ENCODE measurements around the gene CCR9. TPM values are rescaled to one million over a fixed set of nuclear protein-coding genes. Genes with fewer than 3 reads are reported as not detected.

CCR9 gene
- total RNA-seq, 1 experiment from 2014 or later, result not detected

DNA sequence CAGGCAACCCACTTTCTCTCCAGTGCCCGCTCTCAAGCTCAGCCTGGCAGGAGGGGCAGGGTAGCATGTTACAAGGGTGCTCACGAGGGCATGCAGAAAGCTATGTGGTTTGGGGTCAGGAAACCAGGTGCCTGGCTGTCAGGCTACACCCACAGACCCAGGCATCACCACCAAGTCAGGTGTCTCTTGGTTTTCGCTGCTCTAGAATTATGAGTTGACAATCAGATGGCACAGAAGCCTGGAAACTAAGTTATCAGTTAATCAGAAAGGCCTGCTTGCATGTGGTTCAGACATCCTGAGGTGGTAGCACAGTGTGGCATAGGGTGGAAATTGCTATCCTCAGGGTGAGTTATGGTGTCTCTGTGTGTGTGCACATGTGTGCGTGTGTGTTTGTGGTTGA lies 16.2 kb upstream of the CCR9 start:
- no peak for DNase-seq (ENCODE audit: low spot score)
- in situ Hi-C loops (cut with HindIII; ENCODE audit: low sequenced_read_pairs), result no loop called here

DNA sequence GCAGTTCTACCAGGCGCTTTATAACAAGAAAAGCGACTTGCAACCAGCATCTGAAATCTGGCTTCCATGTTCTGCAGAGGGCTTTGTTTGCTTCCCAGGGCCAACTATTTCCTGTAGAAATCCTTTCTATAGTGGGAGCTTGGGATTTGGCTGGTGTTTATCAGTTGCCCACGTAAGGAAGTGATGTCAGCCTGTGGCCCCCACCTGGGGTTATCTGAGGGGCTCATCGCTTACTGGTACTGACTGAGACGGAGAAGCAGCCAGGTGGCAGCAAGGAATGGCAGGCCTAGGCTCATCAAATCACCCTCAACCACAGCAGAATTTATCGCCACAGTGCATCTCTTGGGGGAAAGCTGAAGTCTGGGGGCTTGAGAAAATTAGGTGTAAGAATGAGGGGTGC lies 14.6 kb upstream of the CCR9 start:
- DNase-seq (ENCODE audit: low spot score), result no peak
- in situ Hi-C loops (cut with HindIII; ENCODE audit: low sequenced_read_pairs), result no loop called here

DNA sequence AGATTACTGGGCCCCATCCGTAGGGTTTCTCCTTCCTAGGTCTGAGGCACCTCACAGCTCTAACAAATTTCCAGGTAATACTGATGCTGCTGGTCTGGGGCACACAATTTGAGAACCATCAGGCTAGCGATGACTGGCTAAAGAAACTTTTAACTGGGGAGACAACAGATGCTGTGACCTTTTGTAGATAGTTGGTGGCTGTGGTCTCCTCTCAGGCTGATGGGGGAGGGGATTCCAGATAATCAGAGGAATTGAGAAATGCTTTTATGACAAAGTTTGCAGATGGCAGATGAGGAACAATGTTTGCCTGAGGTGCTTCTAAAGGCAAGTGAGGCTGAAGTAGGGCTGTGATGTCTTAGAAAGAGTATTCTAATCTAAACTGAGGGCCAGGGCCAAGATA lies 13.8 kb upstream of the CCR9 start:
- in situ Hi-C loops (cut with HindIII; ENCODE audit: low sequenced_read_pairs), result no loop called here
- DNase-seq (ENCODE audit: low spot score), result no peak

DNA sequence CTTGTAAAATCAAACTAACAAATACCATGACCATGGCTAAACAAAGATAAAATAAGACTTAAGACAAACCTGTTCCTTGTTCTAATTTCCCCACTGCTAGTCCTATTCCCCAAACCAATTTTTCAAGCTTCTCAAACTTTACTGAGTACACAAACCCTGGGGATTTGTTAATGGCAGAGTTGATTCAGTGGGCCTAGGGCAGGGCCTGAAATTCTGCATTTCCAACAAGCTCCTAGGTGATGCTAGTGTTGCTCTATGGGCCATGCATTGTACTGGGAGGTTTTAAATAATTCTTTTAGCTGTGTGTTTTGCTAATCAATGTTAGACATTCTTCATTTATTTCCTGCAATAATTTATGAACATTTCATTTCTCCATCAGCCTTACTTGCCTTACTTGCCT lies 13.3 kb upstream of the CCR9 start:
- in situ Hi-C loops (cut with HindIII; ENCODE audit: low sequenced_read_pairs), result no loop called here
- DNase-seq (ENCODE audit: low spot score), result no peak

DNA sequence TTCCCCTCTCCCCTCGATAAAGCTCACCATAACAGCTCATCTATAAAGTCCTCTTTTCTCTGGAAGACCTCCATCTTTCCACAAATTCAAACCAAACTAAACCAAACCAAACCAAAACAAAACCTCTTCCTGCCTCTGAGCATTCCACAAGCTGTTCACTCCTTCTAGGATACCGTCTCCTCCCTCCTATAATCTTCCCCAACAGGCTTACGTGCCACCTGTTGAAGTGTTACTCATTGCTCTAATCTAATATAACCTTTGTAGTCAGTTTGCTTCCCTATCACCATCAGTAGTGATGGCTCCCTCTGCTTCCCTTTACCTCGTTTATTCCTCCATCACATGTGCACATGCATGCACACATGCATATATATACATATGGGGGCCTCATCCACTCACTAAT lies 12.7 kb upstream of the CCR9 start:
- no peak for DNase-seq (ENCODE audit: low spot score)
- in situ Hi-C loops (cut with HindIII; ENCODE audit: low sequenced_read_pairs), result no loop called here

DNA sequence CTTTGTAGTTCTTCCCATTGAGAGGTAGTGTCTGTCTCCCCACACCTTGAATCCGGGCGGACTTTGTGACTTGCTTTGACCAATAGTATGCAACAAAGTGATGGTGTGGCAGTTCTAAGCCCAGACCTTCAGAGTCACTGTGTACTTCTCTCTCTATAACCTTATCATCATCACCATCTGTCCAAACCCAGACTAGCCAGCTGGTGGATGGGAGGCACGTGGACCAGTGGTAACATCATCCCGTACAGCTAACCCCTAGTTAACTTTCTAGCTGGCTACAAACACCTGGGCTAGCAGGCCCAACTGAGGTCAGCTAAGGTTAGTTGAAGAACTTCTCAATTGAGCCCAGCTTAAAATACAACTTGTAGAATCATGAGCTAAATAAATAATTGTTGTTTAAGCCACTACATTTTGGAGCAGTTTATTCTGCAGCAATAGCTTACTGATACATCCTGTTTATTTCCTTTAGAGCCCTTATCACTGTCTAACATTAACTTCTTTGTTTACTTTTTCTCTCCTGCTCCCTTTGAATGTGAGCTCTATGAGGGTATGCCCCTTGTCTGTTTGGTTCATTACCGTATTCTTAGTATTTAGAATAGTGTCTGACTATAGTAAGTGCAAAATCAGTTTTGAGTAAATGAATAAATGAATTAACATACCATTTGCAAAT lies 11.5 kb upstream of the CCR9 start:
- in situ Hi-C loops (cut with HindIII; ENCODE audit: low sequenced_read_pairs), result no loop called here
- no peak for DNase-seq (ENCODE audit: low spot score)

DNA sequence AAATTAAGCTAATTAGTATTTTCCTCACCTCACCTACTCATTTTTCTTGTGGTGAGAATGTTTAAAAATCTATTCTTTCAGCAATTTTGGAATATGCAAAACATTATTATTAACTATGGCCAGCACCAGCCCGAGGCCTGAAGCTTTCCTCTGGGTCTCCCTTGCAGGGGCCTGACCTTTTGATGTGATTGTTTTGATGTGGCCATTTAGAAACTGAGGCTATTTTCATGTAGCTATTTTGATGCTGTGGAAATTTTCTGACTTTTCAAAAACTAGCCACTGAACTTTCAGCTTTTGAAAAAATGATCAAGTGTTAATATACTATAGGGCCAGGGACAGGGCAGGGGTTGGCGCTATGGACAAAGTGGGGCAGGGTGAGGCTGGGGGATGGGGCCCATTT lies 8.2 kb upstream of the CCR9 start:
- no peak for DNase-seq (ENCODE audit: low spot score)
- in situ Hi-C loops (cut with HindIII; ENCODE audit: low sequenced_read_pairs), result no loop called here

DNA sequence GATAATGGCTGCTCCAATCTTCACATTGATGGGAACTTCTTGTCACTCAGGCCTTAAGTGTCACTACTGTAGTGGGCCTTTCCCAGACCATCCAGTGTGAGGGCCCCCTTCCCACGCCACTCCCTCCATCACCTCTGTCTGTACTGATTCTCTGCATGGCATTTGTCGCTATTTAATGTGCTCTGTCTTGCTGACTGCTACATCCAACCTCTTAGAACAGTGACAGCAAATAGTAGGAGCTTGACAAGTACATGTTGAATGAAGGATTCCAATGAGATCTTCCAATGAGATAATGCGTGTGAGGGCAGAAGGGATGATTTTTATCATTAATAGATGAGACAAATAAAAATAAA lies 5.6 kb upstream of the CCR9 start:
- in situ Hi-C loops (cut with HindIII; ENCODE audit: low sequenced_read_pairs), result no loop called here
- DNase-seq (ENCODE audit: low spot score), result no peak

DNA sequence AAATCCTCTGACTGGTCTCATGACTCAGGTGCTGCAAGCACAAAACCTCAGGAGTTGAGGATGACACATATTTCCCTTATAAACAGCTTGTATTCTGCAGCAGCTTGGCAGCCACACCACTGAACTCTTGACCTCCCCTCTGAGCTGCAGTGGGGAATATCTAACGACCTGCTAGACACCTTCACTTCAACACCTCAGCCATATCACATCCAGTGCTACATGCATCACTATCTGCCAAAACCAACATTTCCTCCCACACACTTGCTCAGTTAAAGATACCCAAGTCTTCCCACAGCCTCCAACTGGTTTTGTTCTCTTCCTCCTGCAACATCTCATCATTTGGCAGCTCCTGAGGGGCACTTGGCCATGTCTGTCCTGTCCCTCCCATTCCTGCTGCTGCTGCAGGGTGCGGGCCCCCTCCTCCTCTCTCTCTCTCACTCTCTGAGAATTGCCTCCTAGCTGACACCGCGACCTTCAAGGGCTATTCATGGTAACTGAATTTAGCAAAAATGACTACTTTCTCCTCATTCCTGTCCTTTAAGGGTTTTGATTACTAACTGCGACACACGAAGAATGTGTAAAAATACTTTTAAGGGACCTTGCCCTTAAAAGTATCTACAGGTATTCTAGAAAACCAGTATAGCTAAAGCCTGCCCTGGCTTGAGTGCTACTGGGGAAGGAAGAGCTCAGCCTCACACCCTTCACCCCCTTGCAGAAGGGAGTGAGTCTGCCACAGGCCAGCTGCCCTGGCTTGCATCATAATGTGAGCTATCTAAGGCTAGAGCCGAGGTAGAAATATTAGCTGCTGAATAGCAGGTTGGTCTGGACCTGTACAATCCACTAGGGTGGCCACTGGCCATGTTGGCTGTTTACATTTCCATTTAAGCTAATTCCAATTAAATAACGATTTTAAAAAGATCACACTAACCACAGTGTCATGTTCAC lies 5.0 kb upstream of the CCR9 start:
- no peak for DNase-seq (ENCODE audit: low spot score)
- in situ Hi-C loops (cut with HindIII; ENCODE audit: low sequenced_read_pairs), result no loop called here

DNA sequence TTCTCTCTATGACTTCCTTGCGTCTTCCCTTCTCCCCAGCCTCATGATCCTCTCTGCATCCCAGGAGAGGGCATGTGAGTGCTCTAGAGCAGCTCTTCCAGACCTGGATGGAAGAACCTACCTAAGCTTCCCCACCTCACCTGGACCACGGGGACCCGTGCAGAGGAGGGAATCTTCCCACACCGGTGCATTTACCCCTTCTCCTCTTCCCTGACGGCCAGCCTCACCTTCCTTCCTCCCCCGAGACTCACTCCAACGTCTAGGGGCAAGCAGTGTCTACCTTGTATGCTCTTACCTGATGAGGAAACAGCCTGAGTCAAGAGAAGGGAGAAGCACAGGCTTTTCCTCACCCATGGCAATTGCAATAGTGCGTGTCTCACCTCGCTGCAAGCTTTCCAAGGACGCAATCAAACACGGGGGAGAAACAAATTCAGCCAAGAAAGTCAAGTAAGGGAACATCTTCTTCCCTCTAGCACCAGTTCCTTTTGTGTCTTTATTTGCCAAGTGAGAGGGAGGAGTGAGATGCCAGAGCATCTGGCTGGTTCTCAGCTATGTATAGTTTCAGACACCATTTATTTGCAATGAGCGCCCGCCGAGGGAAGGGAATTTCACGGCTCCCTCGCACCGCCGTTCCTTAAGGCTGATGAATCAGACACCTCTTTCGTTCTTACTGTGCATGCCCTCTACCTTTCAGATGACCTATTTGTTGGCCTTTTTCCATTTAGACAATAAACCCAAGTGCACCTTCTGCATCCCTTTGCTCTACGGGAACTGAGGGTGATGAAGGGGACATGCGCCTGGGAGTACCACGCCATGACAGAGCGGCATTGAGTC lies 1.8 kb upstream of the CCR9 start:
- in situ Hi-C loops (cut with HindIII; ENCODE audit: low sequenced_read_pairs), result no loop called here
- DNase-seq (ENCODE audit: low spot score), result no peak

DNA sequence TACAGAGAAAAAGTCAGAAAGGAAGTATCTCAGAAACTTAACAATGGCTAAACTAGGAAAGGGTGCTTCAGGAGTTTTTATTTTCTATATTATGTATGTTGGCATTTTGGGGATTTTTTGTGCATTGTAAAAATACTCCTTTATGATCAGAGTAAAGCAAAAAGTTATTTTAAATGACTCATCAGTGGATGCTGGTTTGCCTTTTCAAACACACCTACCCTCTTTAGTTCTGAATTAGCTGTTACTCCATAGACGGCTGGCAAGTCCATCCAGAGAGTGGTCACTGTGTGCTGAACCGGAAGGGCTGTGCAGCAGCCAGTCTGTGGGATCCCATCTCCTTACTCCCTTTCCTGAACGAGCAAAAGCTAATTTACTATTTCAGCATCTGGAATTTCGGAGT lies 942 bp downstream of the CCR9 start:
- no peak for DNase-seq (ENCODE audit: low spot score)
- in situ Hi-C loops (cut with HindIII; ENCODE audit: low sequenced_read_pairs), result no loop called here

DNA sequence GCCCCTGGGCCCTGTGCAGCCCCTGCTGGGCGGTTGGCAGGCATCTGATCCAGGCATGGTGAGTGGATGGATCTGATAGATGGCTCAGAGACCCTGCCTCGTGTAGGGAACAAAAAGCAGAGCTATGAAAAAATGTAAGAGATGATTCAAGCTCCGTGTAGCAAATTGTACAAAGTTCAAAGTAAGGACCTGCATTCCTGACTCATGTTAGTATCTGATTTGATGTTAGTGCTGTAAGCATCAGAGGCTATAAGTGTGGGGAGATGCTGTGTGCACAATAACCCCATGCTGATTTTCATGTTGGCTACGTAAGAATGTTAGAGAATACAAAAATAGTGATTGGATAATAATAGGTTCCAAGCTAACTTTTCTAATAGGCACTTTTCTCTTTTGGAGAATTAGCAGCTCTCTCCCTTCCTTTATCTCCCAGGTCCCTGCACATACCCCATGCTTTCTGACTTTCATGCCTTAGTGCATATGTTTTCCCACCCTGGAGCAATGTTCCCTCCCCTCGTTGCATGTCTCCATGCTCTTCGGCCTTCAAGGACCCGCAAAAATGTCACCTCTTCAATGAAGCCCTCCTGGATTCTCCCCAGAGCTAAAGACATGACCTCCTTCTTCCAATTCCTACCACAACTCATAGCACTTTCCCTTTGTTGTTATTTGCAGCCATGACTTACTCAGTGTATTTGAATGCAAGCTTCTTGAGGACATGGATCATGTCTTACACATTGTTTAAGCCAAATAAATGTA lies 1.6 kb downstream of the CCR9 start:
- DNase-seq (ENCODE audit: low spot score), result no peak
- in situ Hi-C loops (cut with HindIII; ENCODE audit: low sequenced_read_pairs), result no loop called here

DNA sequence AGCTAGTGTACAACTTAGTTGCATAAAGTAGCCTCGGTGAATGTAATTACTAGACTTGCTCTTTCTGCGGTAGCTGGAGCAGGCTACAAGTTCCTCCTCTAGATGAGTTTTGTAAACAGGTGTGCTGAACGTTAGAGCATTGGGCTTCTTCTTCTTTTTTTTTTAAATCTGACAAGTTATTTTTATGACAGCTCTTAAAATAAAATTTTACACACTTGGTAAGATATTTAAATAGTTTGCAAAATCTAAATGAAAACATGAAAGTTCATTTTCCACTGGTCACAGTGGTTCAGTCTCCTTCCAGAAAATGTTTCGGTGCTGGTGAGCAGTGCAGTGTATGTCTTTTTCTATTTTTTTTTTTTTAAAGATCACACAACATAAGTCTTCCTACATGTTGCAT lies 3.0 kb downstream of the CCR9 start:
- in situ Hi-C loops (cut with HindIII; ENCODE audit: low sequenced_read_pairs), result no loop called here

DNA sequence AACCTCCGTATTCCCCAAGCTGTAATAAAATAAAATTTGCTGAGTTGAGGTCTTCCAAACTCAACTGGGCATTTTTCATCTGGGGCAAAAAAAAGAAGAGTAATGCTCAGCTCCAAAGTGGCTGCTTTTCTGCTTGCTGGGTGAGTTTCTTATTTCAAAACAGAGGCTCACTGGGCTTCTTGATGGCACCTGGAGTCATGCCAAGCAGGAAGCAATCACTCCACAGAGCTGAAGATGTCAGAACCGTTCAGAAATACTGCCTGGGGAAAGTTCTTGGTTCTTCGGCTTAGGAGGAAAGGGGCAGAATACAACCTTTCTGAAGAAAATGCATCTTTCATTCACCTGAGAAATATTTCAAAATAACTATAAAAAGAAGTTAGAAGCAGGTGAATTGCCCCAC lies 4.1 kb downstream of the CCR9 start:
- in situ Hi-C loops (cut with HindIII; ENCODE audit: low sequenced_read_pairs), result no loop called here
- DNase-seq (ENCODE audit: low spot score), result no peak

More for the DNA sequence above, 3.0 kb downstream of the CCR9 start:
- DNase-seq (ENCODE audit: low spot score), result no peak

DNA sequence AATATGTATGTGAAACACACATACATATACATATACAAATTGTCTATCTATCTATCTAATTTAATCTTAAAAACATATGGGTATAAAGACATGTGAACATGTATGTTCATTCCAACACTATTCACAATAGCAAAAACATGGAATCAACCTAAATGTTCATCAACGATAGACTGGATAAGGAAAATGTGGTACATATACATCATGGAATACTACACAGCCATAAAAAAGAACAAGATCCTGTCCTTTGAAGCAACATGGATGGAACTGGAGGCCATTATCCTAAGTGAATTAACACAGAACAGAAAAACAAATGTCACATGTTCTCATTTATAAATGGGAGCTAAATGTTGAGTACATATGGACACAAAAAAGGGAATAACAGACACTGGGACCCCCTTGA lies 5.8 kb downstream of the CCR9 start:
- in situ Hi-C loops (cut with HindIII; ENCODE audit: low sequenced_read_pairs), result no loop called here

DNA sequence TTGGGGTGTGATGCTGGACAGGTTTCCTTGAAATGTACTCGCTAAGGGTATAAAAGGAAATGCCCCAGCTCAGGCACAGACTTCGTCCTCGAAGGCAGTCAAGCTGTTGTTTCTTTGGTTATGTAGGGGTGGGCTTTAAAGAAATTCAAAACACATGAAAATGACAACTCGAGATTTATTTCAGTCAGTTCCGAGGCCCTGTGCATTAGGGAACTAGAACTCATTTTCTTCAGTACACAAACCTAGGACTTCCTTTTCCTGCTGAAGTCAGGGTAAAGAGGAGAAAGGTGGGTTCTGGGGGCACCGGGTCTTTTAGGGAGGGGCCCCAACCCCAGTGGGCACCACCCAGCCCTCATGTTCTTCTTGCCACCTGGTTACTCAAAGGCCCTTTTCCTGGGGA lies 7.7 kb downstream of the CCR9 start:
- in situ Hi-C loops (cut with HindIII; ENCODE audit: low sequenced_read_pairs), result no loop called here
- no peak for DNase-seq (ENCODE audit: low spot score)

More for the DNA sequence above, 5.8 kb downstream of the CCR9 start:
- no peak for DNase-seq (ENCODE audit: low spot score)

DNA sequence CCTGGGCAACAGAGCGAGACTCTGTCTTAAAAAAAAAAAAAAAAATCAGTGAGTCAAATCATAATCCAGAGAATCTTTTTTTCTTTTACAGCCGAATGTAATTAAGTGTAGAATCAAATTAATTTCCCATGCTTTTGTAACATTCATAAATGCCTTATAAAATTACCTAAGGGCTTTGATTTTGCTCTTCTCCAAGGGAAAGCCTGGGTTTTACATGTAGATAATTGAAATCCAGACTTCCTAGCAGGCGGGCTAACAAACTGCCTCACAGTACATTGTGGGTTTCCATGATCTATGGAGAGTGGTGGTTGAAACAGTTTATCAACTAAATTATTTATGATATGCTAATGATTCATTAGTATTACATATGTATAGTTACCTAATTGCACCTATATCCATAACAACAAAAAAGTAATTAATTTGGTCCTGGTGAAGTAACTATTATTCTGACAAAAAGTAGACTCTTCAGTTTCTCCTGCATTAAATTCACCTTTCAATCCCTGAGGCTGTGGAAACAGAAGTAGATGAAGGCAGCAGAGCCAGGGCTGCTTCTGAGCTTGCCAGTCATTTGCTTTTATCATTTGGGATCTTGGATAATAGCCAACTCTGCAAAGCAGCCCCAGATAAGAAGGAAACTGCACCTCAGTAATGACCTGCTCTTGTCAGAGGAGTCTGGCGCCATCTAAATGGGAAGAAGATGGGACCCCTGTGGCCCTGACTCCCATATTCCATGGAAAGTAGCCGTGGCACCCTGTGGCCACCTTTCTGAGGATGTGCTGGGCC lies 9.5 kb downstream of the CCR9 start:
- in situ Hi-C loops (cut with HindIII; ENCODE audit: low sequenced_read_pairs), result no loop called here
- DNase-seq (ENCODE audit: low spot score), result no peak

DNA sequence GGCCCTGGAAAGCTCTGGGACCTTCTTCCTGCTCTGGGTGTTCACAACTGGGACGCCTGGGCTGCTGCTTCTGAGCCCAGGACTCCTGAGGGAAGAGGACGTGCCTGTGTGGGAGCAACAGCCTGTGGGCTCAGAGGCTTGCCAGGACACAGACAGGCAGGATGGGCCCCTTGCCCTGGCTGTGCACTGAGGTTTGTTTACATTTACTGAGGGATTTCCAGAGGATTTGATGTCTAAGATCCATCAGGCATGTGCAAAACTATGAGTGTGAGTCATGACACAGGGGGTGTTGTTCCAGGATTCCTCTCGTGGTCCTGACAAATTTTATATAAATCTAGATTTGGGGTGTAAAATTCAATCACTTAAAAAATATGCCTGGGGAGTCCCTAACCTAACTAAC lies 10.6 kb downstream of the CCR9 start:
- in situ Hi-C loops (cut with HindIII; ENCODE audit: low sequenced_read_pairs), result no loop called here
- DNase-seq (ENCODE audit: low spot score), result no peak

DNA sequence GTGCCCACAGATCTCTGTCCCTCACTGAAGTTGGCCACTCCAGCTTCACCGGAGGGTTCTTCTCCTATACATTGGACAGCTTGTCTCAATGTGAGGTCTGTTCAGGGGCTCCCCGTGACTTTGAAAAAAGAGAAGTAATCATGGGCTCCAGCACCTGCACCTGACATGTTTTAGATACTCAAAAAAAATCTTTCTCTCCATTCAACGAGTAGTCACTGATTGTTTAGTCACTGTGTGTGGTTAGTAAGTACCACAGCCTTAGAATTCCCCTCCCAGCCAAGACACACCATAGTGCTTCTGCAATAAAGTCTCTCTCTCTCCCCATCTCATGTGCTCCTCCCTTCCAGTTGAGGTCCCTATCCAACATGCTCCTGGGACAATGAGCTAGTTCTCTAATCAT lies 18.6 kb downstream of the CCR9 start:
- in situ Hi-C loops (cut with HindIII; ENCODE audit: low sequenced_read_pairs), result no loop called here
- no peak for DNase-seq (ENCODE audit: low spot score)
